GM19099 (cell line): Measurements from ENCODE around the gene DGKZ.

Experiments
- POLR2A ChIP-seq: IDR thresholded peaks from 3 replicates; pipeline ENCODE4 v1.6.1; 2011; ENCODE audit warnings: low read depth; ENCODE audit not compliant: insufficient read length; ENCODE audit errors: extremely low read depth

Gene DGKZ

GRCh38 chr11:46378811-46379481 lies 31.7 kb downstream of the DGKZ start:
- no peak for TF ChIP-seq POLR2A

GRCh38 chr11:46380340-46381047 lies 33.2 kb downstream of the DGKZ start:
- TF ChIP-seq POLR2A = no peak

- no peak for TF ChIP-seq POLR2A
Measured at GRCh38 chr11:46381048-46381818, 34.0 kb downstream of the DGKZ start, which contains the start of gene MDK. TSS of gene MDK (plus strand) at chr11:46381669. CDS start at chr11:46382058, 389 bp downstream.

GRCh38 chr11:46381819-46382645 lies 34.8 kb downstream of the DGKZ start:
- no peak for TF ChIP-seq POLR2A

- TF ChIP-seq POLR2A = no peak
Measured at GRCh38 chr11:46382646-46383403, 35.6 kb downstream of the DGKZ start.

- no peak for TF ChIP-seq POLR2A
Measured at GRCh38 chr11:46383404-46383758, 36.1 kb downstream of the DGKZ start.

GRCh38 chr11:46383974-46384701 lies 36.9 kb downstream of the DGKZ start:
- TF ChIP-seq POLR2A = no peak

- no peak for TF ChIP-seq POLR2A
Measured at GRCh38 chr11:46385169-46386004, 38.1 kb downstream of the DGKZ start.

GRCh38 chr11:46386005-46386578 lies 38.8 kb downstream of the DGKZ start:
- TF ChIP-seq POLR2A = no peak

GRCh38 chr11:46386674-46387073 lies 39.4 kb downstream of the DGKZ start:
- no peak for TF ChIP-seq POLR2A

GRCh38 chr11:46387456-46387855 lies 40.2 kb downstream of the DGKZ start:
- no peak for TF ChIP-seq POLR2A

GRCh38 chr11:46387919-46388618 lies 40.8 kb downstream of the DGKZ start:
- TF ChIP-seq POLR2A = no peak
